GM21423 (cell line): ENCODE data around the gene HRH2.
"Not testable (repeated sequence)": the region's sequence is repeated elsewhere in the genome, so short reads cannot be mapped to it uniquely, and the experiment has no call there.

Experiments
- ATAC-seq: cut with Tn5 transposase; IDR thresholded peaks from one replicate; pipeline ENCODE4 v1.9.1; 2021; ENCODE audit warnings: mild to moderate bottlenecking, moderate library complexity; ENCODE audit not compliant: unreplicated experiment

The HRH2 gene

DNA sequence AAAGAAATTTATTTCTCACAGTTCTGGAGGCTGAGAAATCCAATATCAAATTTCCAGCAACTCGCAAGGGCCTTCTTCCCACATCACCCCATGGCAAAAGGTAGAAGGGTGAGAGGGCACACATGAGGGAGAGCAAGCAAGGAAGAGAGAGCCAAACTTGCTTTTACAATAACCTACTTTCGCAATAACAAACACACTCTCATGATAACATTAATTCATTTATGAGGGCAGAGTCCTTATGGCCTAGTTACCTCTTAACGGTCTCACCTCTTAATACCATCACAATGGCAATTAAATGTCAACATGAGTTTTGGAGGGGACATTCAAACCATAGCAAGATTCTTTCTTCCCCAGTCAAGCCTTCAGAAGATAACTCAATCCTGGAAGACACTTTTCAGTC, 11.6 kb upstream of the HRH2 start:
- no peak for ATAC-seq

DNA sequence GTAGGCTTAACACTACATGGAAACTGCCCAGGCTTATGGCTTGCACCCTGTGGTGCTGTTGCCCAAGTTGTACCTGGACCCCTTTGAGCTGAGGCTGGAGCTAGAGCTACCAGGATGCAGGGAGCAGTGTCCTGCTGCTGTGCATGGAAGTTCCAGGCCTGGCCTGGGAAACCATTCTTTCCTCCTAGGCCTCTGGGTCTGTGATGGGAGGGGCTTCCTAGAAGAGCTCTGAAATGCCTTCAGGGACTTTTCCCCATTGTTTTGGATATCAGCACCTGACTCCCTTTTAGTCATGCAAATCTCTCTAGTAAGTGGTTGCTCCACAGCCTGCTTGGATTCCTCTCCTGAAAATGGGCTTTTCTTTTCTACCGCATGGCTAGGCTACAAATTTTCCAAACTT, 7.9 kb upstream of the HRH2 start:
- ATAC-seq = no peak

DNA sequence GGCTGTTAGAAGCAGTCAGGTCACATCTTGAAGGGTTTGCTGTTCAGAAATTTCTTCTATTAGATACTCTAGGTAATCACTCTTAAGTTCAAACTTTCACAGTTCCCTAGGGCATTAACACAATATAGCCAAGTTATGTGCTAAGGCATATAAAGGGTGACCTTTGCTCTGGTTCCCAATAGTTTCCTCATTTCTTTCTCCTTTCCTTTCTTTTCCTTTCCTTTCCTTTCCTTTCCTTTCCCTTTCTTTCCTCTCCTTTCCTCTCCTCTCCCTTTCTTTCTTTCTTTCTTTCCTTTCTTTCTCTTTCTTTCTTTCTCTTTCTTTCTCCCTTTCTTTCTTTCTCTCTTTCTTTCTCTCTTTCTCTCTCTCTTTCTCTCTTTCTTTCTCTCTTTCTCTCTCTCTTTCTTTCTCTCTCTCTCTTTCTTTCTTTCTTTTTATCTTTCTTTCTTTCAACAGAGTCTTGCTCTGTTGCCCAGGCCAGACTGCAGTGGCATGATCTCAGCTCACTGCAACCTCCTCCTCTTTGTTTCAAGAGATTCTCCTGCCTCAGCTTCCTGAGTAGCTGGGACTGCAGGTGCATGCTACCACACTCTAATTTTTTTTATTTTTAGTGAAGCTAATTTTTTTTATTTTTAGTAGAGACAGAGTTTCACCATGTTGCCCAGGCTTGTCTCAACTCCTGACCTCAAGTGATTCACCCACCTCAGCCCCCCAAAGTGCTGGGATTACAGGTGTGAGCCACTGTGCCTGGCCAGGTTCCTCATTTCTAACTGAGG, 7.3 kb upstream of the HRH2 start:
- ATAC-seq = not testable (repeated sequence)

DNA sequence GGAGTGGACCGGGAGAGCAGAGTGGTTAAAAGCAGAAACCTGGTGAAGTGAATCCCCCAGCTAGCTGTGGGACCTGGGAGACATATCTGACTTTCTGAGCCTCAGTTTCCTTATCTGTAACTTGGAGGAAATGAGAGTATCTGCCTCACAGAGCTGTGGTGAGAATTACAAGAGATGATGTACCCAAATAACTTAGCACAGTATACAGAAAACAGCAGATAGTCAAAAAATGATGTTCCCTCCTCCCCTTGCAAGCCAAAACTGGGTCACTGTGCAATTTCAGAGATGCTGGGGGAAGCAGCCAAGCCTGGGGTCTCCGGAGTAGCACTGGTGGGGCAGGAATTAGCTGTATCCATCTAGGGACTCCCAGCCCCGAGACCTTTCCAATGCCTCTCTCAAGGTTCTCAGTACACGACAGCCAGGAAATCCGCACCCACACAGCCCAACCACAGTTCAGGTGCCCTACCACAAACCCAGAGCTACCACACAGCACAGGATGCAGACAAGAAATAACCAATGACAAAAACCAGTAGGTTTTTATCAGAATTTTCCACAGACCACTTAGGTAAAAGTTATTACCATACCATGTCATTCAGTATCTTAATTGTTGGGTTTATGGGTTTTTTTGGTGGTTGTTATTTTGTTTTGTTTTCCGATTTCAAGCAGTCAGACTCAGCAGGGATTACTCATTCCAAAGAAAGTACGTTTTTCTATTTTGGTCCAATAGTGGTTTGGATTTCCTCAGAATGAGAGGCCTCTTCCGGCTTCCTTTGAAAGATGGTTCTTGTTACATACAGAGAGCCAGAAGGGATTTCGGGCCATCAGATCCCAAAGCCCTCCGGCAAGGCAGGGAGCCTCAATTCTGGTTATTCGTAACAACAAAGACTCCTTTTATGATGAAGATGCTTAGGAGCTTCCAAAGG, 4.9 kb upstream of the HRH2 start:
- peak; percentile 66 for ATAC-seq

DNA sequence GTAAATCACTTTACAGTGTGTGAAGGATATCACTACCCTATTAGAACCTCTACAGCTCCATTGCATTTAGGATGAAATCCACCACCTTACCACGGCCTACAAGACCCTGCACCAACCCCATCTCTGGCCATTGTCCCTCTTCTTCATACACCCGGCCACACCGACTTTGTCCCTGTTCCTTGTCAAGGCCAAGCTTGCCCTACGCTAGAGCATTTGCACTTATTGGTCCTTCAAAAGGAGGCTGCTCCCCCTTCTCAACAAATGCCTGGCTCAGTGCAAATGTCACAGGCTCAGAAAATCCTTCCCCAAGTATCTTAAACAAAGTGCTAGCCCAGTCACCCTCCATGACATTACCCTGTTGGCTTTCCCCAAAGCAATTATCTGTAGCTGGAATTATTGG, 4.1 kb upstream of the HRH2 start:
- no peak for ATAC-seq

DNA sequence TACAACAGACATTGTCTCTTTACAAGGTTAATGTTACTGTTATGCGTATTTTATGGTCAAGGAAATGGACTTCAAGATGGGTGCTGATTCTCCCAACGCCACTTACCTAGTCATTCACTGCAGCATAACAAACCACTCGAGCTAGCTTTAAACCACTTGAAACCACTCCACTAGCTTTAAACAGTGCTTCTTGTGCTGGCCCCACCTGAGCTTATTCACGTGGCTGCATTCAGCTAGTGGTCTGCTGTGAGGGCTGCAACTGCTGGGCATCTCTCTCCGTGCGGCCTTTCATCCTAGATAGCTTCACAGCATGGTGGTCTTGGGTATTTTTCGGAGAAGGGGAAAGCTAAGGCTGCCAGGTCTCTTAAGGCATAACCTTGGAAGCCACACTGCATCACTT, 3.5 kb upstream of the HRH2 start:
- no peak for ATAC-seq

DNA sequence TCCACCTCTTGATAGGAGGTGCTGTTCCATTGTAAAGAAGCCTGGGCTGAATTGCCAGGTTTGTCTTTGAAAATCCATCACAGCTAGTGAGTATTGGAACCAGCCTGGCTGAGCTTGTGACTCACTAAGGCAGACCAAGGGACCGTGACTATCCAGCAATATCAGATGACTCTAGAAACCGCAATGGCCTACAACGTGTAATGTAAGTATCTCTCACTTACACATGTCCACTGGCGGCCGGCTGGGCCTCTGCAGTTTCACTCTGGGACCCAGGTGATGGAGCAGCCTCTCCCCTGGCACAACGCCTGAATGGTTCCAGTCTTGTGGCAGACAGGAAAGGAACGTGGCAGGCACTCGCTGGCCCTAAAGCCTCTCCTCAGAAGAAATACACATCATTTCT, 3.1 kb upstream of the HRH2 start:
- no peak for ATAC-seq

DNA sequence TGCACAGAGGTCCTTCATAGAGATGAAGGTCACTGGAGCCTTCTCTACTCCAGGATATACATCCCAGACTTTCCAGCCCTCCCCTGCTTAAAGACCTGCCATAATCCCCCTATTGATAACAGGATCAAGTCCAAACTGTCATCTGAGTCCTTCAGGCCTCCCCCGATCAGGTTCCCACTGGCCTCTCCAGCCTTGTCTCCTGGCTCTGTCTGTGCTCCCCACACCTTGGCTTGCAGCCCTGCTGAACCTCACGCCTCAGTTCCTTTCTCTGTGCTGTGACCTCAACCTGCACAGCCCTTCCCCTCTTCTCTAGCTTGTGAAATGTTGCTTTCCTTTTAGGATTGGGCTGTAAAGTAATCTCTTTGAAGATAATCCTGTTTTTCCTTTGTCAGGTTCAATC, 2.5 kb upstream of the HRH2 start:
- ATAC-seq = no peak

DNA sequence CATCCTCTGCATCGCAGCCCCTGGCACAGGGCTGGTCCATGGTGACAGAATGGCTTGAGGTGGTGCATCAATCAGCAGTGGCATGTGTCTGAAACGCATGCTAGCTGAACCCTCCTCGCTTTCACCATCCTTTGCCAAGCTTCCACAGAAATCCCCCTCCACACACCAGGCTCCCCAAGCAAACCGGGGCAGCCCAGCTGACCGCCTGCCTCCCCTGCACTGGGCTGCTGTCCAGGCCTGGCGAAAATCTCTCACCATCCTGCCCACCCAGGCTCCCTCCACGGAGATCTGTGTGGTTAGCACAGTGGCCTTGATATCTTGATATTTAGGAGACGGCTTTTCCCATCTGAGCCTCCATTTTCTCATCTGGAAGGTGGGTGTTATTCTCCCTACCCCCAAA, 905 bp upstream of the HRH2 start:
- ATAC-seq = no peak

DNA sequence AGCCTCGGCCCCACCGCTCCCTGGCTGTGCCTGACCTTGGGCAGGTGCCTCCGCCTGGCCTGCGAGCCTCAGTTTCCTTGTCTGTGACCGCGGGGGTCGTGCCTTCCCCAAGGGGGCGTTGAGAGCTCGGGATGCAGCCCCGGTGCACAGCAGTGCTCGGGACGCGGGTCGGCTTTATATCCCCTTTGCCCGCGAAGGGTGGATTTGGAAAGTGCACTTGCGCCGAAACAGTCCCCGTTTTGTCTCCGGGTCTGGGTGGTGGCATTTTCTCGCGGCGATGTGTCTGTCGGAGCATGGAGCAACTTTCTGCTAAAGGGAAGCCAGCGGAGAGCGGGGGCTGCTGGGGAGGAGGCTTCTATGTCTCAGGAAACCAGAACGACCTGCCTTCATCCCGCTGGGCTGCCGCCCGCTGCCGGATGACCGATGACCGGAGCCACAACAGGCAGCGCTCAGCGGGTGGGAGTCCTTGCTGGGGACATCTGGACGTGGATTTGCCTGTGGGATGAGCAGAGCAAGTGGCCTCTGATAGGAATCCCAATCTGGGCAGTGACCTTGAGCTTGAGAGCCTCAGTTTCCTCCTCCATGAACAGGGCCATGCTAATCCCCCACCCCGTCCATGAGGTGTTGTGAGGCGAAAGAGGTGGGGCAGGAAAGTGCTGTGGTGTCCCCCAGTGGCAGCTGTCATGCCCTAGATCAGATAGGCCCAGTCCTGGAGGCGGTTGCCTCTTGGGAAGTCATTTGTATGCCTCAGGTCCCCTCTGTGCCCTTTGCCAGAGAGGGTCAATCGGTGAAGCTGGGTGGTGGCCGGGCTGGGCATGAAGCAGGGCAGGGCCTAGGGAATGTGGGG, 651 bp downstream of the HRH2 start:
- ATAC-seq = no peak

DNA sequence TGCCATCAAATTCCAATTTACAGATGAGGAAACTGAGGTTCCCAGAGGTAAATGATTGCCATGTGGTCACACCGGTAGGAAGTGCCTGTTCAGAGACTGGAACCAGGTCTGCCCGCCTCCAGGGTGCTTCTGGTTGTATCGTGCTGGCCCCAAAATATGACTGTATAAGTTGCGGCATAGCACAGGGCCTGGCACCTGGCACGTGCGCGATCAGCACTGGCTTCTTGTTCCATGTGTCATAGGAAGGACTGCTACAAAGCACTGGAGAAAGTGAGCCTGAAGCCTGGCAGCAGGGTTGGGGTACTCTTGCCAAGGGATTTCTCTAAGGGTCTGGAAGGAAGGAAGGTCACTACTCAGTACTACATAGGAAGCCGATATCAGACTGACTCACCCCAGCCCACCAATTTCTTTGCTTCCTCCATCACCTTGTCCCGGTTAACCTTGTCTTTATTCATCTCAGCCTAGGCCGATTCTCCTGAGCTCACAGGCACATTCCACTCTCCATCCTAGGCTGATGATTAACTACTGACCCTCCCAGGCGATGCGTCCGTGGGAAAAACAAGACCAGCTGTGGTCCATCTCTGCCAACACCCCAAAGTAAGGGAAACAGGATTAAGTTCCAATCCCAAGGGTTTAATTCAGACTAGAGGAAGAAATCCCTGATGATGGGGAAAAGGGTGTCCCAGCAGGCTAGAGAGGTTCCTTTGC, 1.8 kb downstream of the HRH2 start:
- ATAC-seq = no peak

DNA sequence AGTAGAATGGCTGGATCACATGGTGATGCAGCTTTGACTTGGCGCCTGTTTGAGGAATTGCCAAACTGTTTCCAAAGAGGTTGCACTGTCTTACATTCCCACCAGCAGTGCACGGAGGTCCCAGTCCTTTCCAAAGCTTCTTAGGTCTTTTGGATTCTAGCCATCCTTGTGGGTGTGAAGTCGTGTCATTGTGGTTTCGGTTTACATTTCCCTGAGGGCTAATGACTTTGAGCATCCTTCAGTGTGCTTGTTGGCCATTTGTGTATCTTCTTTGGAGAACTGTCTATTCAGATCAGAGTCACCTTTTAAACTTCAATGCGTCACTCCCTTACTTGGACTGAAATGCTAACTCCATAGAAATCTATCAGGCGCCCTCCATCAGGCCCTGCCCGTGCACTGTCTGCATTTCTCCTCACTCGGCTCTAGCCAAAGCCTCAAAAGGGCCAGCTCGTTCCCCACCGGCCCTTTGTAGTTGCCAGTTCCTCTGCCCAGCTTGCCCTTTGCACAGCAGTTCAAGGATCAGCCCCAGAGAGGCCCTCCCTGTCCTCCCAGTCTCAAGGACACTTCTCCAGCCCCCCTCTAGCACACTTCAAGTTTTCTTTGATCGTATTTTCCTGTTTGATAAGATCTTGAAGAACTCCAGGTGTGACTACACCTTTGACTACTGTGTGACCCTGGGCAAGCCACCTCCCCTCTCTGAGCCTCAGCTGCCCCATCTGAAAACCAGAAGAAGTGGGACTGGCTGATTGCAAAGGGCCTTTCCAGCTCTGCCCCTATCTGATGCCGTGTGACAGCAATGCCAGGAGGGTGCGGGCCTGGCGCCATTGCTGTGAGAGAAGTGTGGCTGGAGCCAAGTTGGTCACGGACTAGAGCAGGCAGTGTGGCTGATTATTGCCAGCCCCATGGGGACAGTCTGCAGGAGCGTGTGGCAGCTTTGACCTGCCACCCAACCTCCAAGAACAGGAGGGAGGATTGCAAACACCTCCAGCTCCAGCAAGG, 5.6 kb downstream of the HRH2 start:
- ATAC-seq = no peak

DNA sequence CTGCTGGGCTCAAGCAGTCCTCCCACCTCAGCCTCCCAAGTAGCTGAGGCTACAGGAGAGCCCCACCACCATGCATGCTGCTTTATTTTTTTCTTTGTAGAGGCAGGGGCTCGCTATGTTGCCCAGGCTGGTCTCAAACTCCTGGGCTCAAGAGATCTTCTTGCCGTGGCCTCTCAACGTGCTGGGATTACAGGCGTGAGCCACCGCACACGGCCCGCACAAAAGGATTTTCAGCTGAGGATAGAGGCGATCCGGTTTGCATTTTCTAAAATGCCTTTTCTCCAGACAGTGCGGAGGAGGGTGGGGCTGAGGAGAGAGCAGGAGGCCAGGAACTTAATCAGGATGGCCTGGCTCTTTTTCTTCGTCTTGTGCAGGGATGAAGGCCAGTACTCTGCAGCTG, 6.9 kb downstream of the HRH2 start:
- no peak for ATAC-seq

DNA sequence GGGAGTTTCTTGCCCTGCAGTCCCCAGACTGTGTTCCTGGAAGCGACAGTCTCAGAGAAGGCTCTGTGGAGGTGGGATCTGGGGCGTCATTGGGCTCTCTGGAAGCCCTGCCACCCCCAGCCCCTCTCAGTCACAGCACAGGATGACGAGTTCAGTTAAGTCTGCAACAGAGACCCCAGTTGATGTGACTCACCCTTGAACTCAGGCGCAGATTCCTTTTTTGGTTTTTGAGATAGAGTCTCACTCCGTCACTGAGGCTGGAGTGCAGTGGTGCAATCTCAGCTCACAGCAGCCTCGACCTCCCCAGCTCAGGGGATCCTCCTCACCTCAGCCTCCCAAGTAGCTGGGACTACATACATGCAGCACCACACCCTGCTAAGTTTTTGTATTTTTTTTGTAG, 8.3 kb downstream of the HRH2 start:
- ATAC-seq = no peak

DNA sequence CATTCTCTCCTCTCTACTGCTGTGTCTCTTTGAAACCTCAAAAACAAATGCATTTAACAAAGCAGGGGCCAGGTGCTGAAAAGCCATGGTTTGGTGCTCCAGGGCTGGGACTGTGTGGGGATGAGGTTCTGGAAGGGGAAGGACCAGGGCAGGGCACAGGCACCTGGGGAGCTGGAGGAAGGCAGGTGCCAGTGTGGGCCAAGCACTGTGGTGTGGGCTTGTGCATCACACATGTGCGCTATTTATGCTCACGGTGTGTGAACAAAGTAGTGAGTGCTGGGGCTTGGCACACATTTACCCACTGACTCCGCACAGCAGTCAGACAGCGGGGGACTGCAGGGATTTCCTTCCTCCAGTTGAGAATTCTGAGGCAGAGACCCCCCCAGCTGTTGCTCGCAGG, 10.1 kb downstream of the HRH2 start:
- no peak for ATAC-seq

DNA sequence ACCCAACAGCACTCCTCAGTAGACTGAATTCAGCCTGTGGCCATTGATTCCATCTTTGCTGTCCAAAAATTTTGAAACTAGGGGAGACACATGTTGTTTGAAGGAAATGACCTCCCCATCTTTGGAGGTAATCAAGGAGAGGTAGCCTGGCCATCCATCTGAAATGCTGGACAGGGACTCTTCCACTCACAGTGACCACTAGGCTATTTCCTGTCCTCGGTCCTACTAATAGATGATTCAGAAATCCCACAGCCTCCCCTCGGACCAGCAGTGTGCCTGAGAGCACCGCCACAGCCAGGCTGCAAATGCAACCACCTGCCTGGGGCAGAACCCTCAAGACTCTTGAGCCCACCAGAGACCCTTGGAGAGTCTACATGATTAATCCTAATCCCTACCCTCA, 12.5 kb downstream of the HRH2 start:
- ATAC-seq = no peak

DNA sequence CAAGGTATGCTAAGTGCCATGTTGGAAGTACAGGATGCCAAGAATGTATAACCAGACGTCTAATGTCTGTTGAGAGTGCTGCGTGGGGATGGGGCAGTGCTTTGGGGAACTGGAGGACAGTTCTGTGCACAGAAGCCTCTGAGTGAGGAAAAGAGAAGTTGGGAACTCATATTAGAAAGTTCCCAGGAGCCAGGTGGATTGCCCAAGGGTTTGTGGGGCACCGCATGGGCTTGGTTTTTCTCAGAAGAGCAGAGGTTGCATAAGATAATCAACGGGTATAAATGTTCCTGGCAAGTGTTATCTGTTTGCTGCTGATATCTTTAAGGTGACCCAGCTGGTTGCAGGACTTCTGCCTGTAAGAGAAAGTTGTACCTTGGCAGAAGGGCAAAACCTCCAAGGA, 13.1 kb downstream of the HRH2 start:
- no peak for ATAC-seq

DNA sequence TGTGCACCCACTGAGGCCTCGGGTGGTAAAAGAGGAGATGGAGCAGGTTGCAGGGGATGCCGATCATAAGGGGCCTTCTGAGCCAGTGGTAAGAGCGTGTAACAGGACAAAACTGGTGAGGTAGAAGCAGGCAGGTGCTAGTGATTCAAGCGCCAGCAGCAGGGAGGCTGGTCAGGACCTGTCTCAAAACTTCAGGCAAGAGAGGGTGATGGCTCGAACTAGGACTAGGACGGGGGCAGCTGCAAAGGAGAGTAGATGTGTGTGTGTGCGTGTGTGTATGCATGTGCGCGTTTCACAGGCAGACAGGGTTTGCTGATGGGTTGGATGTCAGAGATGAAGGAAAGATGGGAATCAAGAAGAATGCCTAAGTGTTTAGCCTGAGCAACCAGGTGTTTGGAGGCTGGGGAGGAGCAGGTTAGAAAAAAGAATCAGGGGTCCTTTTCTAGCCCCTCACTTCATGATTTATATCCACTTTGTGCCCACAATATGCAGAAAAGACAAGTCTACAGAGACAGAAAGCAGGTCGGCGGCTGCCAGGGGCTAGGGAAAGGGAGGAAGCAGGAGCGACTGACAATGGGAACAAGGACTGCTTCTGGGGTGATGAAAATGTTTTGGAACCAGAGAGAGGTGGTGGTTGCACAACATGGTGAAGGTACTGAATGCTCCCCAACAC, 15.2 kb downstream of the HRH2 start:
- ATAC-seq = no peak
